ENCODE results near the gene TPBGL. TPM values are rescaled to one million over a fixed set of nuclear protein-coding genes. Genes with fewer than 3 reads are reported as not detected.

Gene TPBGL, protein sequence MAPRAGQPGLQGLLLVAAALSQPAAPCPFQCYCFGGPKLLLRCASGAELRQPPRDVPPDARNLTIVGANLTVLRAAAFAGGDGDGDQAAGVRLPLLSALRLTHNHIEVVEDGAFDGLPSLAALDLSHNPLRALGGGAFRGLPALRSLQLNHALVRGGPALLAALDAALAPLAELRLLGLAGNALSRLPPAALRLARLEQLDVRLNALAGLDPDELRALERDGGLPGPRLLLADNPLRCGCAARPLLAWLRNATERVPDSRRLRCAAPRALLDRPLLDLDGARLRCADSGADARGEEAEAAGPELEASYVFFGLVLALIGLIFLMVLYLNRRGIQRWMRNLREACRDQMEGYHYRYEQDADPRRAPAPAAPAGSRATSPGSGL
- total RNA-seq: 10 to 100 TPM in 1 of 2 donors, 1 to 10 TPM in 1; 8.1 to 15.4 TPM
- 10.0 TPM for polyA plus RNA-seq (ENCODE audit: insufficient read depth, low read depth, low replicate concordance)
- long read RNA-seq, donor 1, transcript TPBGL-201 (1 exons, 2,793 nt): major isoform, 5 of 5 reads
- long read RNA-seq, donor 1, partial matches to known transcripts: 0 of 5 reads
- long read RNA-seq, donor 1, other reads (novel, unspliced or antisense): 0 of 5 reads
- long read RNA-seq, donor 2, transcript TPBGL-201 (1 exons, 2,793 nt): major isoform, 5 of 5 reads
- long read RNA-seq, donor 2, partial matches to known transcripts: 0 of 5 reads
- long read RNA-seq, donor 2, other reads (novel, unspliced or antisense): 0 of 5 reads

DNA sequence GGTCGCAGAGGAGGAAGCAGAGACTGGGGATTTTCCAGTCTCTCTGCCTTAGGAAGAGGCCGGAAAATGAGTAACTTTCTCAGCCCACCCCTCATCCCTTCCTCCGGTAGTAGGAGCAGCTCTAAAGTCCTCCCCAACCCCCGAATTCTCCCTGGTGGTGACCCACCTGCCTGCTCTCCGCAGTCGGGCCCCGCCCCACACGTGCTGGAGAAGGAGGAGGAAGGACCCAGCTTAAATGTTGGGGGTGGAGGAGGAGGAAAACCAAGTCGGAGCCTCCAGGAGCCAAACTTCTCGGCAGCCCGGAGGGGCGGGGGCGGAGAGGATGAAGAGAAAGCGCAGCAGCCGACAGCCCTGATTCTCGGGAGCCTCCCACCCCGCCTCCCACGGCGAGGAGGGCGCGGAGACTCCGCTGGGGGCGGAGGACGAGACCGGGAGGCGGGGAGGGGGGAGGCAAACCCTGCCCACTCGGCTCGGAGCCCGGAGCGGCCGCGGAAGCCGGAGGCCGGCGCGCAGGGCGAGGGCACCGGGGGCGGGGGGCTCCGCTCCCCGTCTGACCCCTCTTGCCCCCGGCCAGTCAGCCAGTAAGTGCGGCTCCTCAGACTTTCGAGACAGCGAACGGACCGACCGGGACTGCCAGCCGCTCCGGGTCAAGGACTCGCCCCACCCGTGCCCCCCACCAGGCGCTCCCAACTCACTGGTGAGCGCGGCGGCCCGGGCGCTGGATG is at the start of gene TPBGL:
TPBGL (plus strand) TSS at position 464 of the 725 bp plus-strand sequence. CDS start 276 bp downstream, outside the sequence.
- peak; percentile 62 for DNase-seq
- intact Hi-C loops (cut with DNase I; ENCODE audit: low total_unique reads): loop anchor here (5.0 to 10.0 kb wide), 3 partner anchors 98 to 296 kb away; partner anchors contain the start of genes SPCS2 and XRRA1
- Histone ChIP-seq H3K27ac (peak within 1 kb of the TSS in 1 of 2 donors; percentile 79), H3K4me3 (peak within 1 kb of the TSS; percentile 57 to 63), H3K27me3 (no peaks in the 10 kb centered on the region), H3K4me1 (no peaks in the 10 kb centered on the region), H3K36me3 (ENCODE audit: low read depth, missing control alignments) (no peaks in the 10 kb centered on the region), H3K9me3 (no peaks in the 10 kb centered on the region)
- 3 to 14% methylated on average over 7 to 47 of the region's 58 CpGs for WGBS, 2 donors
- TF ChIP-seq POLR2A (IDR thresholded peaks at IDR 0.05): no peak
- TF ChIP-seq, protein P1, sequence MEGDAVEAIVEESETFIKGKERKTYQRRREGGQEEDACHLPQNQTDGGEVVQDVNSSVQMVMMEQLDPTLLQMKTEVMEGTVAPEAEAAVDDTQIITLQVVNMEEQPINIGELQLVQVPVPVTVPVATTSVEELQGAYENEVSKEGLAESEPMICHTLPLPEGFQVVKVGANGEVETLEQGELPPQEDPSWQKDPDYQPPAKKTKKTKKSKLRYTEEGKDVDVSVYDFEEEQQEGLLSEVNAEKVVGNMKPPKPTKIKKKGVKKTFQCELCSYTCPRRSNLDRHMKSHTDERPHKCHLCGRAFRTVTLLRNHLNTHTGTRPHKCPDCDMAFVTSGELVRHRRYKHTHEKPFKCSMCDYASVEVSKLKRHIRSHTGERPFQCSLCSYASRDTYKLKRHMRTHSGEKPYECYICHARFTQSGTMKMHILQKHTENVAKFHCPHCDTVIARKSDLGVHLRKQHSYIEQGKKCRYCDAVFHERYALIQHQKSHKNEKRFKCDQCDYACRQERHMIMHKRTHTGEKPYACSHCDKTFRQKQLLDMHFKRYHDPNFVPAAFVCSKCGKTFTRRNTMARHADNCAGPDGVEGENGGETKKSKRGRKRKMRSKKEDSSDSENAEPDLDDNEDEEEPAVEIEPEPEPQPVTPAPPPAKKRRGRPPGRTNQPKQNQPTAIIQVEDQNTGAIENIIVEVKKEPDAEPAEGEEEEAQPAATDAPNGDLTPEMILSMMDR (IDR thresholded peaks at IDR 0.05): no peak

DNA sequence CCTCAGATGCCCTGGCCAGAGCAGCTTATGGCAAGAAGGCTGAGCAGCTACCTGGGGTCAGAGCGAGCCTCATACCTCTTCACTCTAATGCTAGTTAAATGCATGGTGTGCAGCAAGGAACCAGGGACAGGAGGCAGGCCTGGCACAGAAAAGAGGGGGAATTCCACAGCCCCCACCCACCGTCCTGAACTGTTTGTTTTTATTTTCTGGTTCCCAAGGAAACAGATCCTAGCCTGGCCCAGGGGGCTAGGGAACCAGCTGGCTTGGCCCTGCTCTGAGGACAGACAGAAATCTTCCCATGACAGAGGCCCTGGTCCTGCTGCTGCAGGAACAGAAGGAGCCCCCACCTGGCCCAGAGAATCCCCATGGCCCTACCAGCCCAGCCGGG is 49.2 kb upstream of the TPBGL start:
- intact Hi-C loops (cut with DNase I; ENCODE audit: low total_unique reads): no loop called here
- H3K27me3 ChIP-seq: no peaks in the 10 kb centered on the region
- peaks cover 26% of the 10 kb centered on the region for H3K4me1 ChIP-seq
- no peaks in the 10 kb centered on the region for H3K9me3 ChIP-seq
- H3K36me3 ChIP-seq (ENCODE audit: low read depth, missing control alignments): no peaks in the 10 kb centered on the region
- no peak for DNase-seq
- 50 to 55% methylated on average over 2 to 3 of the region's 3 CpGs for WGBS, 2 donors
- no peak overlapping the region for H3K27ac ChIP-seq
- TF ChIP-seq, protein P1 (IDR thresholded peaks at IDR 0.05): no peak
- no peak for TF ChIP-seq POLR2A (IDR thresholded peaks at IDR 0.05)
- H3K4me3 ChIP-seq: no peak overlapping the region

DNA sequence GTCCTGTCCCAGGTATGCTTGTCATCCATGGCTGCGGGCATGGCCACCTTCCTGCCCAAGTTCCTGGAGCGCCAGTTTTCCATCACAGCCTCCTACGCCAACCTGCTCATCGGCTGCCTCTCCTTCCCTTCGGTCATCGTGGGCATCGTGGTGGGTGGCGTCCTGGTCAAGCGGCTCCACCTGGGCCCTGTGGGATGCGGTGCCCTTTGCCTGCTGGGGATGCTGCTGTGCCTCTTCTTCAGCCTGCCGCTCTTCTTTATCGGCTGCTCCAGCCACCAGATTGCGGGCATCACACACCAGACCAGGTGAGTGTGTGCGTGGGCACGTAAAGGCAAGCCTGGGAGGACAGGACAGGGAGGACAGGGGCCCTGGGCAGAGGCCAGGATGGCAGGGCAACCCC is 47.3 kb upstream of the TPBGL start:
- Histone ChIP-seq H3K4me1 (peaks cover 28% of the 10 kb centered on the region), H3K4me3 (no peak overlapping the region), H3K36me3 (ENCODE audit: low read depth, missing control alignments) (no peaks in the 10 kb centered on the region), H3K9me3 (no peaks in the 10 kb centered on the region), H3K27me3 (no peaks in the 10 kb centered on the region), H3K27ac (no peak overlapping the region)
- no peak for DNase-seq
- no peak for TF ChIP-seq POLR2A (IDR thresholded peaks at IDR 0.05)
- TF ChIP-seq, protein P1 (IDR thresholded peaks at IDR 0.05): no peak
- intact Hi-C loops (cut with DNase I; ENCODE audit: low total_unique reads): no loop called here
- 95 to 96% methylated on average over 13 to 15 of the region's 15 CpGs for WGBS, 2 donors

DNA sequence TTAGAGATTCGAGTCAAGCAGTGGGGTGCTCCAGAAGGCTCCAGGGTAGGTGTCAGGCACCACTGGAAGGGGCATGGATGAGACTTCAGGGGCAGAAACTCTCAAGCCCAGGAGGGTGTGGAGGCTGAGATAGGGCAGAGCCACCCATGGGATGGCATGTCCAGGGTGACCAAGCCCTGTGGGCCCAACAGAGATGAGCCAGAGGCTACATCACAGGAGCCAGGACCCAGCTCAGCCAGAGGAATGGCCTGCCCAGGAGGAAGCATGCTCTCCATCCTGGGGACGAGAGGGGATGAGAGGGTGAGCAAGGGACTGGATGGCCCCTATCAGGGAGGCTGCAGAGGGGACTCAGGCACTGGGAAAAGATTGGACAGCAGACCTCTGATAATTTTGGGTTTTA is 46.9 kb upstream of the TPBGL start:
- H3K9me3 ChIP-seq: no peaks in the 10 kb centered on the region
- H3K27ac ChIP-seq: no peak overlapping the region
- TF ChIP-seq POLR2A (IDR thresholded peaks at IDR 0.05): no peak
- TF ChIP-seq, protein P1 (IDR thresholded peaks at IDR 0.05): no peak
- no peak for DNase-seq
- H3K36me3 ChIP-seq (ENCODE audit: low read depth, missing control alignments): no peaks in the 10 kb centered on the region
- intact Hi-C loops (cut with DNase I; ENCODE audit: low total_unique reads): no loop called here
- no peak overlapping the region for H3K4me3 ChIP-seq
- no peaks in the 10 kb centered on the region for H3K27me3 ChIP-seq
- 69 to 75% methylated on average over 2 of the region's 2 CpGs for WGBS, 2 donors
- H3K4me1 ChIP-seq: peaks cover 28% of the 10 kb centered on the region

All from testis (tissue), 5 donors.